DLD1 (cell line): ENCODE measurements around the gene CPNE2.

ENCODE experiments used
- in situ Hi-C: cut with HindIII; loops from 2 replicates; pipeline ENCODE4 v1.10.0; 2017; ENCODE audit warnings: low sequenced_read_pairs

The CPNE2 gene

GRCh38 chr16:57141822-57142631 is 49.6 kb downstream of the CPNE2 start:
- in situ Hi-C loops, result loop anchor here (10.0 kb wide), 1 partner anchor 67 kb away; no protein-coding TSS in a partner anchor

- in situ Hi-C loops, result loop anchor here (10.0 kb wide), 1 partner anchor 69 kb away; no protein-coding TSS in a partner anchor
Measured at GRCh38 chr16:57143149-57143921, 51.0 kb downstream of the CPNE2 start.

DNA sequence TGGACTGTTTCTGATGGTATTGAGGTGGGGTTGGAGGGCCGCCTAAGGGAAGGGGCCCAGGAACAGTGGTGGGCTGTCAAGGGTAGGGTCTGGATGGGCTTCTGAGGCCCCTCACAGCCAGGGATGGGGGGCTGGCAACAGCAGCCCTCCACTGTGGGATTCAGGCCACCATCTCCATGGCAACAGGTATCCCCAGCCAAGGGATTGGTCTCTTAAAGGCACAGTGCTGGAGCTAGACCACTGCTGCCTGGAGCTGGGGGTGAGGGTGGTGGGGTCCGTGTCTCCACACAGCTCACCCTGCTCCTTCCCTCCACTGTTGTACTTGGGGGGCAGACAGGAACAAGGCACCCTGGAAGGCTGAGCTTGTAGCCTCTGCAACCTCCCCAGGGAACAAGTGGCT is 51.6 kb downstream of the CPNE2 start:
- in situ Hi-C loops, result loop anchor here (10.0 kb wide), 1 partner anchor 69 kb away; no protein-coding TSS in a partner anchor

GRCh38 chr16:57145046-57146021 is 53.0 kb downstream of the CPNE2 start:
- in situ Hi-C loops, result loop anchor here (10.0 kb wide), 1 partner anchor 71 kb away; no protein-coding TSS in a partner anchor

DNA sequence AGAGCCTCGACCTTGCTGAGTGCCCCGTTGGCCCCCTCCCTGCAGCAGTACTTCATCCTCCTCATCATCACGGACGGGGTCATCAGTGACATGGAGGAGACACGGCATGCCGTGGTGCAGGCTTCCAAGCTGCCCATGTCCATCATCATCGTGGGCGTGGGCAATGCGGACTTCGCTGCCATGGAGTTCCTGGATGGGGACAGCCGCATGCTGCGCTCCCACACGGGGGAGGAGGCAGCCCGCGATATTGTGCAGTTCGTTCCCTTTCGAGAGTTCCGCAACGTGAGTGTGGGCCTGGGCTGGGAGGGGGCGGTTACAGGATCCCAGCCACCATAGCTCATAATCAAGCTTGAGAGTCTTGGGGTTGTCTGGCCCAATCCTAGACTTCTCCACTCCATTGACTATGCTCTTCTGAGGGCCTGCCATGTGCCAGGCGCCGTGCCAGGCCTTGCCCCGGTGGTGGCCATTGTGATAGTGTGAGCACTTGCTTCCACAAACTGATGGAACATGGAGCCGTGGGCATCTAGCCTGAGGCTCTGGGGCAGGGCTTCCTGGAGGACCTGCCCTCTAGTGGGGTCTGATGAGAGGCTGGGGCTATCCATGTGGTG is 53.8 kb downstream of the CPNE2 start:
- in situ Hi-C loops, result loop anchor here (10.0 kb wide), 1 partner anchor 71 kb away; no protein-coding TSS in a partner anchor

DNA sequence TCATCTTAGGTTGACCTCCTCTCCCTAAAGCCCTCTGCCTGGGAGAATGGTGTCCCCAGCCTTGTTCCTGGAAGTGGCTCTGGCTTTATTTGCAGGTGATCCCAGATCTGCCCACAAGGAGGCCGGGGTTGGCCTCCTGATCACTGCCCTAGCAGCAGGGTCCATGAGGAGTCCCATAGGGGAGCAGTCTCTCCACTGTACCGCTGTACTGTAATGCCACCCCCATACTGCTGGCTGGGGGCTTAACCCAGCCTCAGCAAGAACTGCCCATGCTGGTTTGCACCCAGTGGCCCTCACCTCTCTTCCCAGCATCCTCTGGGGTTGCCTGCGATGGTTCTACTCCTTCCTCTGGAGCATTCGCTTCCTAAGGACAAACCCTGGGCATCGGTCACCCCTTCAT is 54.4 kb downstream of the CPNE2 start:
- in situ Hi-C loops, result loop anchor here (10.0 kb wide), 1 partner anchor 72 kb away; no protein-coding TSS in a partner anchor

DNA sequence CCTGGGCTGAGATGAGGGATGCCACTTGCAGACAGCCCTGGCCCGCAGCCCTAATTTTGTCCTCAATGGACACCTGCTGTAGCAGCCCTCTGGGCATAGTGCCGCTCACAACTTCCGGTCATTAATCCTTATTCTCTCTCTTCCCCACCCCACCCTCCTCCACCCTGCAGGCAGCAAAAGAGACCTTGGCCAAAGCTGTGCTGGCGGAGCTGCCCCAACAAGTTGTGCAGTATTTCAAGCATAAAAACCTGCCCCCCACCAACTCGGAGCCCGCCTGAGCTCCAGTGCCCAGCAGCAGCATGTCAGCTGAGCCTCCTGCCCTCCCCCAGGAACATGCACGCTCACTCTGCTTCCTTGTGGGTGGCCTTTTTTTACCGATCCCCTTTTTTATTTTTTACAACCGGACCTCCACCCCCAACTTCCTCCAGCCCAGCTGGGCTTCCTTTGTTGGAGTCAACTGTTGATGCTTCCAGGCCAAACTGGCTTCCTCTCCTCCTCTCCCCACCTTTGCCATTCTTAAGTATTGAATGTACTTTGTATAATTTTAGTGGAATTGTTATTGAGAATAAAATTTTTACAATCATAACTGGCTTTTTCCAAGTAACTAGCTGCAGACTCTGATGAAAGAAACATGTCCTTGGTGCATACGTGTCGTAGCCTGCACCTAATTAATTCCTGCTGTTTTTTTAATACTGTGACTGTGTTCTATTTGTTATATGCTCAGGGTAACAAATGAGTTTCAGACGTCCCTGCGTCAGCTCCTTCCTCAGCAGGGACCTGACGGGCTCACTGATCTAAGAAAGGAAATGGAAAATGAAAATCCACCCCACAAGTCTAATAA is 55.2 kb downstream of the CPNE2 start:
- in situ Hi-C loops, result loop anchor here (10.0 kb wide), 1 partner anchor 73 kb away; no protein-coding TSS in a partner anchor

DNA sequence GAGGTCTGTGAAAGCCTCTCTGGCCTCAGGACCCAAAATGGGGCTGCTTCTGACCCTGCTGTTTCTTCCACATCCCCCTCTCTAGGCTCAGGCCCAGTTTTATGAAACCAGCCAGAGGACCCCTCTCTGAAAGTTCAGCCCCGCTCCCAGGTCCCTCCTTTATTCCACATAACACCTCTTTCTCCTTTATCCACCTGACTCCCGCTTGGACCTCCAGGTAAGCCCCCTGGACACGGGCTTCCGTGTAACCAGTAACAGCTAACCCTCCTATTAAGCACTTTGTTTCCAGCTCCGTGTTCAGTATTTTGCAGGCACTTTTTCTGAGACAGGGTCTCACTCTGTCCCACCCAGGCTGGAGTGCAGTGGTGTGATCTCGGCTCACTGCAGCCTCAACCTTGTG is 56.1 kb downstream of the CPNE2 start:
- in situ Hi-C loops, result loop anchor here (10.0 kb wide), 1 partner anchor 74 kb away; no protein-coding TSS in a partner anchor

DNA sequence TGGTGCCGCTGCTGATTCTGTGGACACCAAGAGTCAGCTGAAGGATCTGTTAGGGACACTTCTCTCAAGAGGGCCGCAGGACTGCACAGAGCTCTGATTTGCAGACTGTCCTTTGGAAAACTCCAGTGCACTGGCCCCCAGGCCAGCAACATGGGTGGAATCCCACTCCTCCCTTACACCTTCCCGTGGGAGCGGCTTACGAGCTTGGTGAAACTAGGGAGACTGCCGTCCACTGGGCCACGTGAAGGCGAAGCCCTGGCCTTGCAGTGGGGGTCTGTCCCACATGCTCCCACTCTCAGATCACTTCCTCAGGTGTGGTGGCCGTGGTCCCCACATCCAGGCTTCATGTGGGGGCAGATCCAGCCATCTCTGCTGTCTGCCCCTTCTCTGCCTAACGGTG is 57.0 kb downstream of the CPNE2 start:
- in situ Hi-C loops, result loop anchor here (10.0 kb wide), 1 partner anchor 75 kb away; no protein-coding TSS in a partner anchor

DNA sequence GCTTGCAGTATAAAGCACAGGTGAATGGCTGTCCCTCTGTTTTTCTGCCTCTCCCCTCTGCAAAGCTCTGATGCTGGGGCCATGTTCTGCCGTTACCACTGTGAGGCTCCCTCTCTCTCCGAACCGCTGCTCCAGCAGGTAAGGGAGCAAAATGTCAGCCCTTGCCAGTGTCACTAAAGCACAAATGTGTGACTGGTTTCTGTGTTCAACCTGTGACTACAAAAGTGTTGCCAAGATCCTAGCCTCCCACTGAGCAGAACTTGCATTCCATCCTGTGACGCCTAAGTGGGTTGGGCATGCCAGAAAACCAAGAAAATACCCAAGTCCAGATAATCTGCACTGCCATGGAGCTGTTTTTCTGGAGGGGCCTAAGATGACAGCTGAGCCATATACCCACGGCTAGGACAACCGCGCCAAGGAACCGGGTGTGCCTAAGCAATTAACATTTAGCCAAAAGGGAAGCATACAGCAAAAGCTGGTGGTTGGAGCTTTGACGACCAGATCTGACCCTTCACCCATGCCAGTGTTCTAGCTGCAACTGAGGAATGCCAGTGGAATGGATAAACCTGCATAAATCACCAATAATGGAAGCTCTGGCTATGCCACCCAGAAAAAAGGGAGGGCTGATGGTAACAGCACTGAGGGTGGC is 58.4 kb downstream of the CPNE2 start:
- in situ Hi-C loops, result no loop called here

GRCh38 chr16:57151369-57151768 is 59.0 kb downstream of the CPNE2 start:
- in situ Hi-C loops, result no loop called here

- in situ Hi-C loops, result no loop called here
Measured at GRCh38 chr16:57152096-57153093, 60.0 kb downstream of the CPNE2 start.

GRCh38 chr16:57153841-57154240 is 61.5 kb downstream of the CPNE2 start:
- in situ Hi-C loops, result no loop called here

- in situ Hi-C loops, result no loop called here
Measured at GRCh38 chr16:57155702-57156350, 63.4 kb downstream of the CPNE2 start.

DNA sequence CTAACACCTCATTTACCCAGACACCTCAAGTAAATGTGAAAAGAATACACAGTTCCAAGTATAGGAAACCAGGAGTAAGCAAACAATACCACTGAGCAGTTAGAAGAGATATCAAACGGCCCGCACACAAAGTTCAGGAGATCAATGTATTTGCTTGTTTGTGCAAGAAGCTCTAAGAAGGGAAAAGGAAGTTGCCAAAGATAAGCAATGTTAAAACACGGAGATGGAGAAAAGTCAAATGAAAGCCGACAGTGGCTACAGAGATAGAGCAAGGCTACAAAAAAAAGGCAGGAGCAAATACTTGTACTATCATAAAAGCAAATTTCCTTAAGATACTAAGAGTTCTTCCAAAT is 63.9 kb downstream of the CPNE2 start:
- in situ Hi-C loops, result no loop called here

- in situ Hi-C loops, result no loop called here
Measured at GRCh38 chr16:57157533-57157932, 65.2 kb downstream of the CPNE2 start.

GRCh38 chr16:57159447-57159846 is 67.1 kb downstream of the CPNE2 start:
- in situ Hi-C loops, result no loop called here
